ENCODE results near the gene METRNL.

The METRNL gene

DNA sequence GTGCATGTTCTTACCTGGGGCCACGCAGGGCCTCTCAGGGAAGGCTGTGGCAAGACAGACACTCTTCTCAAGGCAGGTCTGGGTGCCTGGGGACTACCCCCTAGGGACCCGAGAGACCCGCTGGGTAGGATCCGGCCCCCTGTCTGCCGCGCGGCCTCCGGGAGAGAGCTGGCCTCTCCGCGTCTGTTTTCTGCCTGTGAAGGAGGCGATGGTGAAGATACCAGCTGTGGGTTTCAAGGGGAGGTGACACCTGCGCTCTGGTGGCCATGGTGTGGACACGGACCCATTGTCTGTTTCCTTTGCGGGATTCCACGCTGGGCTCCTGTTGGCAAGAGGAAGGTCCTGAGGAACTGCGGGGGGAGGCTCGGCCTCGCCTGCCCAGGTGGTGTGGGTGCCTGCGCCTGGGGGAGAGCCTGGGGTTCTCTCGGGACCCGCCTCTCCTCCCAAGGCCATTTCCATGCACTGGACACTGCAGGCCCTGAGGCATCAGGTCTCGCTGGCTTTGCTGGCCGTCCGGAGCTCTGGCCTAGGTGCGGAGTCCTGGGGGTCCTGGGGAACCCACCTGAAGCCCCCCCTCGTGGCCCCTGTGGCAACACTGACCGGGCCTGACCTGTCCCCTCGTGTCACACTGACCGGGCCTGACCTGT is 12.2 kb upstream of the METRNL start:
- no peak for DNase-seq (ENCODE audit: low read depth in 3 of 3)

DNA sequence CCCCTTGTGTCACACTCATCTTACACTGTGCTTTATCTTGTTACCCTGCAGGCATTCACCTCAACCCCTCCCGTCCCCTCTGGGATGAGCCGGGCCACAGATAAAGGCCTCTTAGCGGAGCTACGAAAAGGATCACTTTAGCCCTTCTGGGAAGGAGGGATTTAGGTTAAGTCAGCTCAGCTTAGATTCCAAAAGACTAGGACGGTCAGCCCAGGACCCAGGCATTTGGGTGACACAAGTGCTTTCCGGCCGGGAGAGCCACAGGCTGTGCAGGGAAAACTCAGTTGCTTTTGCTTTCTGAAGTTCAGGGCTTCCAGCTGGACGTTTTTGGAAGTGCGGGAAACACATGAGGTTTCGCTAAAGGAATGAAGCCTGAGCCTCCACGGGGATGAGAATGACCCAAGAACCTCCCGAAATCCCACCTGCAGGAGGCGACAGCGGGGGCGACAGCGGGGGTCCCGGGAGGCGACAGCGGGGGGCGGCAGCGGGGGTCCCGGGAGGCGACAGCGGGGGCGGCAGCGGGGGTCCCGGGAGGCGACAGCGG is 11.6 kb upstream of the METRNL start:
- DNase-seq (ENCODE audit: low read depth in 3 of 3) = no peak

DNA sequence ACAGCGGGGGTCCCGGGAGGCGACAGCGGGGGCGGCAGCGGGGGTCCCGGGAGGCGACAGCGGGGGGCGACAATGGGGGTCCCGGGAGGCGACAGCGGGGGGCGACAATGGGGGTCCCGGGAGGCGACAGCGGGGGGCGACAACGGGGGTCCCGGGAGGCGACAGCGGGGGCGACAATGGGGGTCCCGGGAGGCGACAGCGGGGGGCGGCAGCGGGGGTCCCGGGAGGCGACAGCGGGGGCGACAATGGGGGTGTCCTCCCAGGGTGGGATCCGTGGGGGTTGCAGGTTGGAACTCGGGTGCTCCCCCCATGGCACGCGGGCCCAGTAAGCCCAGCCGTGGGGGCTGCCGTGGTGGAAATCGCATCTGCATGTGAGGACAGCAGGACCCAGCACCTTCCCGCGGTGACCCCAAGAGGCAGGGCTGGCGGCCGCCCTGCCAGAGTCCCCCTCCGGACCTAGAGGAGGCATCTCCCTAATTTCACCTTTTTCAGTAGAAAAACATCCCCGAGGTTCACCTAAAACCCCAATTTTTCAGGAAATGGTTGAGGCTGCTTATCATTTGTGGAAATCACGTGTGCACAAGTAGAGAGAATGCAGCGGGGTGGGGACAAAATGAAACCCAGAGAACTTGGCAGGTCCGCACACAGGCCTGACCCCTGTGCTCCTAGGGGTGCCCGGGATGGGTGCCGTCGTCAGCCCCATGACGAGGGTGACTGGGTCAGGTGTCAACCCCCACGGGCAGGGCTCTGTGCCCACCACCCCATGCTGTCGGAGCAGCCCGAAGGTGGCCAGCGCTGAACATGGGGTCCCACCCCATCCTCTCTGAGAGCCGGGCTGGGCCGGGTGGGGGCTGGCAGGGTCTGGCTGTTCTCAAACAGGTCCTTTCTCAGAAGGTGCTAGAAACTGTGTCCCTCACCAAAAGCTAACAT is 10.5 kb upstream of the METRNL start:
- DNase-seq (ENCODE audit: low read depth in 3 of 3) = no peak

DNA sequence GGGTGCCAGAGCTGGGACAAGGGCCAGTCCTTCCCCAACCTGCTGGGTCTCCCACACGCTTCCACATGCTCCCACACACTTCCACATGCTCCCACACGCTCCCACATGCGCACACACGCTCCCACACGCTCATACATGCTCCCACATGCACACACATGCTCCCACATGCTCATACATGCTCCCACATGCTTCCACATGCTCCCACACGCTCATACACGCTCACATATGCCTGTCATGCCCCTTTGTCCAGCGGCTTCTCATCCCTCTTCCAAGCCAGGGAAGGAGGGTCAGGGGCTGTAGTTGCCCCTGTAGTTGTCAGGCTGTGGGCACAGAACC is 9.9 kb upstream of the METRNL start:
- DNase-seq (ENCODE audit: low read depth in 3 of 3) = no peak

DNA sequence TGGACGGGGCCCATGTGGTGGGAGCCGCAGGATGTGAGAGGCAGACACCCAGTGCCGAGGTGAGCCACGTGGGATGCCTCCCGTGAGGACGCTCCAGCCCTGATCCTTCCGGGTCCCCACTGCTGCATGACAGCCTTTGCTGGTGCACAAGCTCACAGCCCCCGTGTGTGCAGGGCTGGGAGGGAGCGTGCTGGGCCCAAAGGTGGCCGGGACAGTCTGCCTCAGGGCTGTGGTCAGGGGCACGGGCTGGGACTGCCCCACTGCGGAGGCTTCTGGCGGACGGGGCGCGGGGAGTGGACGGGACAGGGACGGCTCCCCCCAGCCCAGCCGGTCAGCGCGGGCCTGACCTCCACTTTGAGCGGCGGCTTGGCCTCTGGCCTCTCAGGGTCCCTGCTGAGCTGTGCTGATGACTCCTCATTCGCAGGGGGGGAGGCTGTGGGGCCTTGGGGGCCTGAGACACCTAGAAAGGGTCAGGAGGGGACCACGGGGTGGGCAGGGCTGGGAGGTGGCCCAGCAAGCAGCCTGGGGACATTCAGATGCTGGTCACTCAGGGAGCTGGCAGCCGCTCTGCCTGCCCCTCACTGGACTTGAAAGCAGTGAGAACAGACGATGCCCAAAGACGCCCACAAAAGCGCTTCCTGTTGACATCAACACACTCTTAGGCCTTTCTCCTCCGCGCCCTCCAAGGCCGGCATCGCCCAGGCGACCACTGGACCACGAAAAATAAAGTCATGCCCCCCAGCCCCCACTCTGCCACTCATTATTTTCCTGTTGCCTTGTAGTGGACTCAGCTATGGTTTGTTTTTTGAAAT is 9.3 kb upstream of the METRNL start:
- no peak for DNase-seq (ENCODE audit: low read depth in 3 of 3)

DNA sequence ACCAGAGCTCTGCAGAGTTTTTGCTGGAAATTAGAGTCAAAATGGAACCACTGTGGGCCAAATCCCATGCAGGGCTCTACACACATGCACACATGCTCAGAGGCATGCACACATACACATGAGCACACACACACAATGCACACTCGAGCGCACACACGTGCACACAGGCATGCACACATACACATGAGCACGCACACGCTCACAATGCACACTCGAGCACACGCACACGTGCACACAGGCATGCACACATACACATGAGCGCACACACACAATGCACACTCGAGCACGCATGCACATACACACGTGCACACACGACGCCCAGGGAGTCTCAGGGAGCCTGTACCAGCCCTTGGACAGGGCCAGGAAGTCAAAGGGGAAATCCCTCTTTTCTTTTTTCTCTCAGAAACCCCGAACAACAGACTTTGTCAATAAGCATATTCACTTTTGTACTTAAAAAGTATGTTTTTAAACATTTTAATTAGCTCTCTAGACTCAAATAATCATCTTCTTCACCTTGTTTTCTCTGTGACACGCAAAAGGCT is 8.5 kb upstream of the METRNL start:
- no peak for DNase-seq (ENCODE audit: low read depth in 3 of 3)

DNA sequence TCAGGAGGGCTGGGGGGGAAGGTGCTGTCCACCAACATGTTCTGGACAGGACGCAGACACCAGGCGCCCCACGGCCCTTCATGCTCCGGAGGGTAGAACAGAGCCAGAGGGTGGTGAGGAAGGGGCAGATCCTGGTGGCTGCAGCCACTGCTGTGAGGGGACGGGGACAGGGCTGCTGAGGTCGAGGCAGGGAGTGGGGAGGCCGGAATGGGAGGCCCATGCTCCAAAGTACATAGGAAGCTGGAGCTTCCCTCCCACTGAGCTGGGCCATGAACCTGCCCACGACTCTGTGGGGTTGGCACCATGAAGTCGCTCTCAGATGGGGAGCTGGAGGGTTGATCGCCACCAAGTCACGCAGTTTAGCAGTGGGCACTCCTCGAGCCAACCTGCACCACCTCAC is 8.0 kb upstream of the METRNL start:
- DNase-seq (ENCODE audit: low read depth in 3 of 3) = no peak

DNA sequence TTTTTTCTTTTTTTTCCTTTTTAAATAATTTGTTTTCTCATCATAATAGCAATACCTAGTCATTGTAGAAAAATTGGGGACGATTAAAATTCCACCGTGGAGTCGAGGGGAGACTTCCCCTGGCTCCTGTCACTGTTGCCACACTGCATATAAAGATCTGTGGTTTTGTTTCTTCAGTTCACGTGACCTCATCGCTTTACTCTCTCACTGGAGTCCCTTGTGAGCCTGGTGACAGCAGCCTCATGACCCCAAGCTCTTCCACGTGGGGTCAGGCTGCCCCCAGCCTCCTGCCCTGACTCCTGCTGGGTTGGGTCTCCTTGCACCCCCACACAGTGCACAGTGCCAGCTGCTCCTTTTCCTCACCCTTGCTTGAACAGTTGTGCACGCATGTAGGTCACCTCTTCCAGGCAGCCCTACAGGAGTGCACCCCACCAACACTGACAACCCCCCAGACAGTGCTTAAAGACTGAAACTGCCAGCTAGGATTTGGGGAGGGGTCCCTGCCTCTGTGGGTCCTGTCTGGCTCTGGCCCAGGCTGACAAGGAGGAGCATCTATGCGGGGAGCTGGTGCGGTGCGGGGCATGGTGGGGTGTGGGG is 7.3 kb upstream of the METRNL start:
- DNase-seq (ENCODE audit: low read depth in 3 of 3) = no peak

DNA sequence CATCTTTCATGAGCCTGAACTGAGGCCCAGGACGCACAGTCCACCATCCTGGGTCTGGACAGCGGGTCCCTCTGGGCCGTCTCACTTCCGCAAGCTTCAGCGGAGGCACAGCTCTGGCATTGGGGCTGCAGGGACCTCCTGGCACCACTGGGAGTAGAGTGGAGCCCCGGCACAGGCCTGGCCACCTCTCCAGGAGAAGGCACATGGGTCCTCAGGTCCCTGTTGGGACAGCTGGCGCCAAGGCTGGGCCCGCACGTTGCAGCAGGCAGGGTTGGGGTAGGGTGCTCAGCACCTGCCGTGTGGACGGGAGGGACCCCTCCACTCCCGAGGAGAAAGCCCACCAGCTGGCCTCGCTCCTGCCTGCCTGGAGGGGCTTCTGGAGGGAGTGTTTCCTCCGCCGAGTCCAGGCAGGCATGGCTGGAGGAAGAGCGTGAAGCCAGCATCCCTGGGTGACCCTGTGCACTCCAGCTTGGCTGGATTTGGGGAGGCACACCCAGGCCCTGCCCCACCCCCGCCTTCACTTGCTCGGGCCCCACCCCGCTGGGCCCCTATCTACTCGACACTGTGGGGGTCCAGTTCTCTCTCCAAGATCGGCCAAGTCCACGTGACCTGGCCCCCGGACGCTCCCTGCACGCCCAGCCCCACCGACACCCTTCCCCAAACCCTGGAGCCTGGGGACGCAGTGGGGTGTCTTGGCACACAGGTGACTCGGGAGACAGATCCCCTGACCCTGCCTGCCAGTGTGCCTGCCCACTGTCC is 6.6 kb upstream of the METRNL start:
- DNase-seq (ENCODE audit: low read depth in 3 of 3) = no peak

DNA sequence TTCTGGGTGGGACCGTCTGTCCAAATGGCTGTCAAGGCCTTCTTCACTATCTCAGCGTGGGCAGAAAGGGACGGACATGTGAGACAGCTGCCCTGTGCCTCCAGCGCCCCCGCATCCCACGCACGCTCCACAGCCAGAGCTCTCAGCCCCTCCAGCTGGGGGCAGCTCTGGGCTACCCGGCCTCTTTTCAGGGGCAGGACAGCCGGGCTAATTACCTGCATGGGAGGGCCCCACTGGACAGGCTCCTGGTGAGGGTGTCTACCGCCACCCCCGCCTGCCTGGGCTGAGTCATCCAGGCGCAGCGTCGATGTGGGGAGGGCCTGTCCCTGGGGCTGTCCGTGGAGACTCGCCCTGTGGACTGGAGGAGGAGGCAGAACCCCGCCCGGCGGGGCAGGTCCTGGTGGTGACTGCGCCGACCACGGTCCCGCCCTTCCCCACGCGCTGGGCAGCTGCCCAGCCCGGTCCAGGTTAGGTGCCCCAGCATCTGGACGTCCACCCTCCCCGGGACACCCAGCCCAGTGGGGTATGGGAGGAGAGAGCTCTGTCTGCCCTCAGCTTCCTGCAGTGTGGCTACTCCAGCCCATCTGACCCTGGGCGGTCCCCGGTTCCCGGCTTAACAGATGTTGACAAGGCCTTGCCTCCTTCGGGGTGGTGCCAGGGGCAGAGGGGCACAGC is 5.9 kb upstream of the METRNL start:
- no peak for DNase-seq (ENCODE audit: low read depth in 3 of 3)

DNA sequence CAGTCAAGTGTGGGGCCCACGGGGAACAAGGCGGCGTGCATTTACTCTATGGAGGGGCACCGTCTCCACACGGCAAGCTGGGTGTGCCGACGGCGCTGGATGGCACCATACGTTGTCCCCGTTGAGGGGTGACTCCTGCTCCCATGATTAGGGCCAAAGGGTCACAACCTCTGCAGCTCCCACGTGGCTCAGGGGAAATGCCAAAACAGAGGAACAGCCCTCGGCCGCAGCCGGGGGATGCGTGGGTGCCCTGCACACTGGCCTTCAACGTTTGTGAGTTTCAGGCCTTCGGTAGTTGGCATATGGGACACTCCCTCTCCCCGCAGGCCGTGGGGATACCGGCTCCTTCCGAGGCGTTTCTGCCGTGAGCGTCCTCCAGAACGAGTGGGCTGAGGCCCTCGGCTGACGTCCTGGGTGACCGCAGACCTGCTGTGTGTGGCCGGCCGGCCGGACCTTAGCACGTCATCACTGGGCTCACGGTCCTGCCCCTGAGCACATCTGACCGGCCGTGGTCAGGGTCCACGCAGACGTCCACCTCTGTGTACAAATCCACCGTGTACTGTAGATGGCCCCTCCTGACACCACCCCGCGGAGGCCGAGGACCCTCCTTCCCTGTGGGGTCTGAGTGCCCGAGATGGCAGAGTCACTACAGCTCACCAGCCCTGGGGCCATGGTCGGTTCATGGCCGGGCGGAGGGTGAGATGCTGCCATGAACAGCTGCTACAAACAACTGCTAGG is 4.8 kb upstream of the METRNL start:
- DNase-seq (ENCODE audit: low read depth in 3 of 3) = no peak

DNA sequence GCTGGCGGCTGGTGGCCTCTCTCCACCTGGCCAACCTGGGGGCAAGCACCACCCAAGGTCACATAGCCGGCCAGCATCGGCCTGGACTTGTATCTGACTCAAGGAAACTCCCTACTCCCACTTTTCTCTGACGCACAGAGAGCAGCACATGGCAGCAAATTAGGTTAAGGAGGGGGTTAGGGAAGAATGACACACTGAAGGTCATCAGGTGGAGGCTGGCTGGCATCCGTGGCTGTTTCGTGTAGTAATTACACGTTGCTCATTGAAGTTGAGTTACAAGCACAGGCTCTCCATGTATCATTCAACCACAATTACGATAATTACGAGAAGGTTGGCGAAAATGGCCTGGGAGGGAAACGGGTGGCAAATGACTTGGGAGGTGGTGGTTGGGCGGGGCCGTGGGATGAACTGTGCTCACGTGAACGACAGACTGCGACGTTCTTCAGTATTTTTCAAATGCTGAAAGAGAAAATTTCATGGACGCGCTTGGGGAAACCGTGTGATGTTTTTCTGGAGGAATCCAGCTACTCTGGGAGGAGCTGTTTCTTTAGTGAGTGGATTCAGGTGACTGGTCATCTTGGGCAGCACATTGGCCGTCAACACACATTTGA is 4.0 kb upstream of the METRNL start:
- DNase-seq (ENCODE audit: low read depth in 3 of 3) = no peak

DNA sequence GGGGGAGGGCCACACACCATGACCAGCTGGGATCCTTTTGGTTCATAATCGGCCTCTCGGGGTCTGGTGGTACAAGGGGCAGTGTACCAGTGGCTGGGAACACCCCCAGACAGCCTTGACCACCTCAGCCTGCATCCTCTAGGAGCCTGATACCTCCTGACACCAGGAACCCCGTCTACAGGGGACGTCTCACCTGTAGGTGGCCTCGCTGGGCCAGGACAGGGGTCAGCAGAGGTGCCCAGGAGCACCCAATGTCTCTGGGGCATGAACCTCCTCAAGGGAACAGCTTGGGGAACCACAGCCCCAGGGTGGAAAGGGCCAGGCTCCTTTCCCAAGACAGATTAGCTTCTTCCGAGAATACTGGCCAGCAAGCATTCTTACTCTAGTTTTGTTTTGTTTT is 2.5 kb upstream of the METRNL start:
- no peak for DNase-seq (ENCODE audit: low read depth in 3 of 3)

DNA sequence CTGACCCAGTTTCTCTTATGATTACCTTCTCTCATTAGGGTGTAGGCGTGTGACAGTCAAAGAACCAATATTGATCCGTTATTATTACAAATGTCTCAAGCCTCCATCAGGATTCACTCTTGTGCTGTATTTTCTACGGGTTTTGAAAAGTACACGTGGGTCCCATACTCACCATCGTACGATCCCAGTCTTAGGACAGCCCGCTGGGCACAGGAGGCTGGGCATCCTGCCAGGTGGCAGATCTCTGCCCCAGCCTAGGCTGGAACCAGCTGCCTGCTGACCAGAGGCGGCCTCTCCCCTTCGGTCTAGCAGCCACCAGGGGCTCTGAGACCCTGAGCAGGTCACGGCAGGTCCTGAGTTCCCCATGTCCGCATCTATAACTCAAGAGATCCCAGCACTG is 2.0 kb upstream of the METRNL start:
- DNase-seq (ENCODE audit: low read depth in 3 of 3) = no peak

DNA sequence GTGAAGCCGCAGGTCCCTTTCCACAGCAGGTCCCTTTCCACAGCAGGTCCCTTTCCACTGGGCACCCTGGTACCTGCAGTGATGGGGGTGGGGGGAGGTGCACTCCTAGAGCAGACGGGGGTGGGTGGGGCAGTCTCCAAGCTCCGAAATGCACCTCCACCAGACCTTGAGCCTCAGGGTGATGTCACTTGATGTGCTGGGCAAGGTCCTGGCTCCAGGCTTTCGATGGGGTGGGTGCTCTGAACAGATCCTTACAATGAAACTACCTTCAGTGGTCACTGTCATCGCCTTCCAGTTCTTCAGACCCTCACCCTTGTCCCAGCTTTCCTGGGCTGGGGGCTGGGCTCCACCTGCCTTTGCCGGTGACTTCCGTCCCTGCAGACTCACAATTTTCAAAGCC is 1.5 kb upstream of the METRNL start:
- no peak for DNase-seq (ENCODE audit: low read depth in 3 of 3)

DNA sequence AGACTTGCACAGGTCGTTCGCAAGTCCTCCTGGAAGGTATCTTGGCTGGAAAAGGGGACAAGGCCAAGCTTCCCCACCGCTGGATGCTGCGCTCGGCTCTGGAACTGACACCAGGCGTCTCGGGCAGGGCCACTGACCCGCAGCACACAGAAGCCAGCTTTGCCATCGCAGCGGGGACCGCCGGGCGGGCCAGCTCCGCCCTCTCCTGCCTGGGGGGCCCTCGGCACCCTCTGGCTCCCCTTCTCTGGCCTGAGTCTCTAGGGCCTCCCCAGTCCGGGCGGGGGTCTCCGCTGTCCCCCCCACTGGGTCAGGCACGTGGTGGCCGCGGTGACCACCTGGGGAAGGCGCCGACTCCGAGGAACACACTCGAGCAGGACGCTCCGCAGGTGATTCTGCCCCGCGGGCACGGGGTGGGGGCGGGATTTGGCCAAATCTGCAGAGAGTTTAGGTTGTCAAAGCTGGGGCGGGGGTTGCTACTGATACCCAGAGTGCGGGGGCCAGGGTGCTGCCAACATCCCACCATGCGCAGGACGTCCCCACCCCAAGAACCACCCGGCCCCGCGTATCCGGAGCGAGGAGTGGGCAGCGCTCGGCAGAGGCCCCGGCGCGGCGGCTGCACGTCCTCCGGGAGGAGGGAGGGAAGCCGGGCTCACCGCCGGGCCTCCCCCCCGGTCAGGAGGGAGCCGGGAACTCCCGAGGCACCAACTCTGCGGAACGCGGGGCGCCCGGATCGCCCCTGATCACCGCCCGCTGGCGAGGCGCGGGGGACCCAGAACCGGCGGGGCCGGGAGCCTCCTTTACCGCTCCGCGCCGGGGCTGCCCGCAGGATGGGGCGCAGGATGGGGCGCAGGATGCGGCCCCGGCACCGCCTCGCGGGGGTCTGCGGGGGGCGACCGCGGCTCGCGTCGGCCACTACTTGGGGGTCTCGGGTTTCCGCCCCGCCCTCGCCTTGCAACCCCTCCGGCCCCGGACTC is 744 bp upstream of the METRNL start:
- peak in 1 of 3 experiments; percentile 22 for DNase-seq (ENCODE audit: low read depth in 3 of 3)

DNA sequence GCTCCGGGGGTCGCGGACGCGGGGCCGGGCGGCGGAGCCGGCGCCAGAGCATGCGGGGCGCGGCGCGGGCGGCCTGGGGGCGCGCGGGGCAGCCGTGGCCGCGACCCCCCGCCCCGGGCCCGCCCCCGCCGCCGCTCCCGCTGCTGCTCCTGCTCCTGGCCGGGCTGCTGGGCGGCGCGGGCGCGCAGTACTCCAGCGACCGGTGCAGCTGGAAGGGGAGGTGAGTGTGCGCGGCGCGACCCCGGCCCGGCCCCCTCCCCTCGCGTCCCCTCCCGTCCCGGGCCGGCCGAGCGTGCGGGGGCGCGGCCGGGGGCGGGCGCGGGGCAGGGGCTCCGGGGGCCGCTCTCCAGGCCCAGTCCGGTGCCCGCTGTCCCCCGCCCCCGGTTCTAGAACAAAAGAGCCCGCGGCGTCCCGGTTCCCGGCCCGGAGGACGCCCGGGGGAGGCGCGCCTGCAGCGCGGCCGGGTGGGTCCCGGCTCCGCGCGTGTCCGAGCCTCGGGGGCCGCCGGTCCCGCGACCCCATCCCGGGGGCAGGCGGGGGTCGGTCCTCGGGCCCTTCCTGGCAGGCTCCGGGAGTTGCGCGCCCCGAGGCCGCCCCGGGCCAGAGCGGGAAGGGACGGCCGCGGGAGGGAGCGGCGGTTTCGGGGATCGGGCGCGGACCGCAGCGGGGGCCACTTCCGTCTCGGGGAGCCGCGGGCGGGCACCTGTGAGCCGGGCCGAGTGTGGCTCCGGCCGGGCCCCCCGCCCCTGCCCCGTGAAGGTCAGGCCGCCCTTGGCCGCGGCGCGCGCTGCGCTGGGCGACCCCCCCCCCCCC is 563 bp downstream of the METRNL start:
- DNase-seq (ENCODE audit: low read depth in 3 of 3) = no peak
